Gastrocnemius medialis (tissue), 4 donors: ENCODE results near the gene GUCY2D. TPM values are rescaled to one million over a fixed set of nuclear protein-coding genes. Genes with fewer than 3 reads are reported as not detected.

Experiments used
- ATAC-seq, 2 donors: fragments of 150-250 bp; one replicate each; pipeline ENCODE4 v1.9.1; 2016
- DNase-seq, 2 donors: peaks; one replicate each; pipeline ENCODE4 v3.0.0-alpha.2; 2019
- H3K27ac ChIP-seq, 4 donors: fragments of 200-600 bp; sonication (generic); 1 replicate in 1 of 4; 2 replicates in 3 of 4; pipeline ENCODE4 v1.5.1; 2016 to 2018; ENCODE audit warnings: mild to moderate bottlenecking in 2 of 4, moderate library complexity in 1 of 4
- H3K27me3 ChIP-seq, 3 donors: fragments of 200-600 bp; sonication (generic) in 2 of 3; 1 replicate in 1 of 3; 2 replicates in 2 of 3; pipeline versions ENCODE4 v1.5.1 to v1.6.0; 2016 to 2019; ENCODE audit warnings: mild to moderate bottlenecking in 1 of 3, moderate library complexity in 1 of 3
- H3K36me3 ChIP-seq, 2 donors: fragments of 200-600 bp; sonication (generic) in 1 of 2; one replicate each; pipeline ENCODE4 v1.5.1; 2017 to 2018
- H3K4me1 ChIP-seq, 2 donors: fragments of 200-600 bp; sonication (generic) in 1 of 2; one replicate each; pipeline ENCODE4 v1.5.1; 2016 to 2017; ENCODE audit warnings: mild to moderate bottlenecking in 2 of 2
- H3K4me3 ChIP-seq, 4 donors: fragments of 200-600 bp; sonication (generic) in 3 of 4; 1 replicate in 1 of 4; 2 replicates in 3 of 4; pipeline ENCODE4 v1.5.1; 2016 to 2019; ENCODE audit warnings: mild to moderate bottlenecking in 2 of 4
- H3K9me3 ChIP-seq, 3 donors: fragments of 200-600 bp; sonication (generic) in 2 of 3; 1 replicate in 1 of 3; 2 replicates in 2 of 3; pipeline ENCODE4 v1.5.1; 2016 to 2019
- POLR2A ChIP-seq, 2 donors: fragments of 450-650 bp; IDR thresholded peaks; one replicate each; pipeline ENCODE4 v1.6.1; 2017; ENCODE audit warnings: antibody characterized with exemption in 2 of 2, mild to moderate bottlenecking in 2 of 2, moderate library complexity in 2 of 2
- in situ Hi-C, 4 donors: fragments of 200-750 bp; cut with MboI; loops; one replicate each; pipeline versions ENCODE4 v1.15.0 to v1.8.0; 2017; ENCODE audit warnings: low sequenced_read_pairs in 4 of 4
- intact Hi-C: fragments of 100-400 bp; cut with DNase I; formaldehyde crosslinking; loops from one replicate; pipeline ENCODE4 v1.15.1; 2023; ENCODE audit warnings: low total_unique reads
- total RNA-seq, 4 donors: library from RNA; depleted of rRNA; stranded (reverse); fragments of >200 nt; gene quantifications; one replicate each; pipeline versions ENCODE4 v1.1.0 to v1.2.3, GENCODE V29; 2016
- TF ChIP-seq, protein P1 (sequence below), 5 experiments: fragments of 450-650 bp in 3 of 5; fragments of 200-600 bp in 2 of 5; sonication (generic) in 2 of 5; IDR thresholded peaks in 4 of 5; conservative IDR thresholded peaks in 1 of 5; 1 replicate in 4 of 5; 2 replicates in 1 of 5; pipeline ENCODE4 v1.5.1; 2016 to 2019; ENCODE audit warnings: antibody characterized with exemption in 5 of 5, mild to moderate bottlenecking in 3 of 5, moderate library complexity in 3 of 5

The GUCY2D gene
- total RNA-seq, 4 donors from 2014 or later, result not detected

DNA sequence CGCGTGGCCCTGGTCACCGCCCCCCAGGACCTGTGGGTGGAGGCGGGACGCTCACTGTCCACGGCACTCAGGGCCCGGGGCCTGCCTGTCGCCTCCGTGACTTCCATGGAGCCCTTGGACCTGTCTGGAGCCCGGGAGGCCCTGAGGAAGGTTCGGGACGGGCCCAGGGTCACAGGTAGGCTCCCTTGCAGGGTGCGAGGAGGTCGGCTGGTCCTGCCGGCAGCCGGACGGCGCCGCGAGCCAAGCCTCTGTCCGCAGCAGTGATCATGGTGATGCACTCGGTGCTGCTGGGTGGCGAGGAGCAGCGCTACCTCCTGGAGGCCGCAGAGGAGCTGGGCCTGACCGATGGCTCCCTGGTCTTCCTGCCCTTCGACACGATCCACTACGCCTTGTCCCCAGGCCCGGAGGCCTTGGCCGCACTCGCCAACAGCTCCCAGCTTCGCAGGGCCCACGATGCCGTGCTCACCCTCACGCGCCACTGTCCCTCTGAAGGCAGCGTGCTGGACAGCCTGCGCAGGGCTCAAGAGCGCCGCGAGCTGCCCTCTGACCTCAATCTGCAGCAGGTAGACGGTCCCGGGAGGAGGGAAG lies 1.3 kb downstream of the GUCY2D start:
- peak overlapping the region in 1 of 4 donors; percentile 44 for H3K4me3 ChIP-seq

DNA sequence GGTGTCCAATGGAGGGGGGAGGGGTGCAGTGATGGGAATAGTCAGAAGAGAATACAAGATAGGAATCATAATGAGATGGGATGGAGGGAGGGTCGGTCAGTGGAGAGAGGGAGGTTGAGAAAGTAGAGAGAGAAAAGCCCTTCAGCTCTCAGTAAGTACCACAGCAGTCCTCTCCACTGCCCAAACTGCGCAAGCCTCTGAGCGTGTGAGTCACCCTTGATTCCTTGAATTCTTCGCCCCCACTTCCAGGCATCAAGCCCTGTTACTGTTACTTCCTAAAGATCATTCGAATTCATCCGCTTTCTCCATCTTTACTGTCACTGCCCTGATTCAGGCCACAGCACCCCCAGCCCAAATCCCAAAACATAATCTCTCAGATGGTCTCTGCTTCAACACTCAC lies 2.5 kb downstream of the GUCY2D start:
- no peak for ATAC-seq

More for the DNA sequence above, 1.3 kb downstream of the GUCY2D start:
- Histone ChIP-seq H3K9me3 (no peaks in the 10 kb centered on the region), H3K36me3 (no peaks in the 10 kb centered on the region), H3K4me1 (peaks cover 0 to 6% of the 10 kb centered on the region in 2 donors), H3K27me3 (peaks cover 30 to 50% (median 37%) of the 10 kb centered on the region in 3 donors), H3K27ac (no peak overlapping the region)
- ATAC-seq (no peak), DNase-seq (no peak)
- TF ChIP-seq POLR2A (IDR thresholded peaks at IDR 0.05), result no peak
- TF ChIP-seq, protein P1, sequence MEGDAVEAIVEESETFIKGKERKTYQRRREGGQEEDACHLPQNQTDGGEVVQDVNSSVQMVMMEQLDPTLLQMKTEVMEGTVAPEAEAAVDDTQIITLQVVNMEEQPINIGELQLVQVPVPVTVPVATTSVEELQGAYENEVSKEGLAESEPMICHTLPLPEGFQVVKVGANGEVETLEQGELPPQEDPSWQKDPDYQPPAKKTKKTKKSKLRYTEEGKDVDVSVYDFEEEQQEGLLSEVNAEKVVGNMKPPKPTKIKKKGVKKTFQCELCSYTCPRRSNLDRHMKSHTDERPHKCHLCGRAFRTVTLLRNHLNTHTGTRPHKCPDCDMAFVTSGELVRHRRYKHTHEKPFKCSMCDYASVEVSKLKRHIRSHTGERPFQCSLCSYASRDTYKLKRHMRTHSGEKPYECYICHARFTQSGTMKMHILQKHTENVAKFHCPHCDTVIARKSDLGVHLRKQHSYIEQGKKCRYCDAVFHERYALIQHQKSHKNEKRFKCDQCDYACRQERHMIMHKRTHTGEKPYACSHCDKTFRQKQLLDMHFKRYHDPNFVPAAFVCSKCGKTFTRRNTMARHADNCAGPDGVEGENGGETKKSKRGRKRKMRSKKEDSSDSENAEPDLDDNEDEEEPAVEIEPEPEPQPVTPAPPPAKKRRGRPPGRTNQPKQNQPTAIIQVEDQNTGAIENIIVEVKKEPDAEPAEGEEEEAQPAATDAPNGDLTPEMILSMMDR (IDR thresholded peaks at IDR 0.05 in 4 of 5, conservative IDR thresholded peaks at IDR 0.05 in 1 of 5), result no peak
- intact Hi-C loops (no loop called here), in situ Hi-C loops (no loop called here)

DNA sequence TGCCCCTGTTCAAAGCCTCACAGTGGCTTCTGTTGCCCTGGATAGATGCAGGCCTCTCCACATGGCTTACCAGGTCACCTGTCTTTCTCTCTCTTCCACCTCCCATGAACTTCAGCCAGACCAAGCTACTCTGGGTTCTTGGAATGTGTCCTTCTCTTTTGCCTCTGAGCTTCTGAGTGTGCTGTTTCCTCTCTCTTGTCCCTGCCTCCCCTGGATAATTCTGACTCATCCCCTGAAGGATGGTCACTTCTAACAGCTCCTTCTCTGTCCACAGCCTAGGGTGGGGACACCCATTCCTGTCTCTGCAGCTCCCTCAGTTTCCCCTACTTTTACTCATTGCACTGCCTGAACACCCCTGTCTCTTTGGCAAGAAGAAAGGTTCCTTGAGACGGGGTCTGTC lies 2.9 kb downstream of the GUCY2D start:
- Histone ChIP-seq H3K4me3 (no peak overlapping the region), H3K9me3 (no peaks in the 10 kb centered on the region), H3K4me1 (peaks cover 0 to 6% of the 10 kb centered on the region in 2 donors), H3K36me3 (no peaks in the 10 kb centered on the region), H3K27me3 (peaks cover 30 to 48% (median 36%) of the 10 kb centered on the region in 3 donors), H3K27ac (no peak overlapping the region)
- TF ChIP-seq, protein P1 (IDR thresholded peaks at IDR 0.05 in 4 of 5, conservative IDR thresholded peaks at IDR 0.05 in 1 of 5), result no peak
- no peak for TF ChIP-seq POLR2A (IDR thresholded peaks at IDR 0.05)
- ATAC-seq, result no peak
- intact Hi-C loops (no loop called here), in situ Hi-C loops (no loop called here)
- DNase-seq, result no peak

More for the DNA sequence above, 2.5 kb downstream of the GUCY2D start:
- Histone ChIP-seq H3K9me3 (no peaks in the 10 kb centered on the region), H3K4me3 (no peak overlapping the region), H3K27me3 (peaks cover 30 to 48% (median 37%) of the 10 kb centered on the region in 3 donors), H3K4me1 (peaks cover 0 to 6% of the 10 kb centered on the region in 2 donors), H3K27ac (no peak overlapping the region), H3K36me3 (no peaks in the 10 kb centered on the region)
- intact Hi-C loops (no loop called here), in situ Hi-C loops (no loop called here)
- no peak for TF ChIP-seq POLR2A (IDR thresholded peaks at IDR 0.05)
- TF ChIP-seq, protein P1 (IDR thresholded peaks at IDR 0.05 in 4 of 5, conservative IDR thresholded peaks at IDR 0.05 in 1 of 5), result no peak
- DNase-seq, result no peak

DNA sequence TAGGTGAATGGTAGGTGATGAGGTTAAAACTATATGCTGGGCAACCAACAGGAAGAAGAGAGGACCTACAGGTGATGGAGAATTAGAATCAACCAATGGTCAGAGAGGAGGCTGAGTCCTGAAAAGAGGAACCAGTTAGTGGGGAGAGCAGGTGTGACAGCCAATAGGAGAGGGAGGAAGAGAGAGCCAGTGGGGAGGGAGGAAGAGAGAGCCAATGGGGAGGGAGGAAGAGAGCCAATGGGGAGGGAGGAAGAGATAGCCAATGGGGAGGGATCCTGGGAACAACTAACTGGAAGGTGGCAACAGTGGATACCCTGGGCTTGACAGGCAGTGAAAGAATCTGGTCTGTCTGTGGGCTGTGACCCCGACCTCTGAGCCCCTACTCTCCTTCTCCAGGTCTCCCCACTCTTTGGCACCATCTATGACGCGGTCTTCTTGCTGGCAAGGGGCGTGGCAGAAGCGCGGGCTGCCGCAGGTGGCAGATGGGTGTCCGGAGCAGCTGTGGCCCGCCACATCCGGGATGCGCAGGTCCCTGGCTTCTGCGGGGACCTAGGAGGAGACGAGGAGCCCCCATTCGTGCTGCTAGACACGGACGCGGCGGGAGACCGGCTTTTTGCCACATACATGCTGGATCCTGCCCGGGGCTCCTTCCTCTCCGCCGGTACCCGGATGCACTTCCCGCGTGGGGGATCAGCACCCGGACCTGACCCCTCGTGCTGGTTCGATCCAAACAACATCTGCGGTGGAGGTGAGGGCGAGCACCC lies 3.7 kb downstream of the GUCY2D start:
- Histone ChIP-seq H3K27me3 (peaks cover 28 to 41% (median 32%) of the 10 kb centered on the region in 3 donors), H3K36me3 (no peaks in the 10 kb centered on the region), H3K9me3 (no peaks in the 10 kb centered on the region), H3K27ac (no peak overlapping the region), H3K4me3 (no peak overlapping the region), H3K4me1 (peaks cover 0 to 6% of the 10 kb centered on the region in 2 donors)
- intact Hi-C loops (no loop called here), in situ Hi-C loops (no loop called here)
- DNase-seq (no peak), ATAC-seq (no peak)
- TF ChIP-seq, protein P1 (IDR thresholded peaks at IDR 0.05 in 4 of 5, conservative IDR thresholded peaks at IDR 0.05 in 1 of 5), result no peak
- no peak for TF ChIP-seq POLR2A (IDR thresholded peaks at IDR 0.05)
